ENCODE results near the gene SCN4B. TPM values are rescaled to one million over a fixed set of nuclear protein-coding genes. Genes with fewer than 3 reads are reported as not detected.

SCN4B gene
- total RNA-seq, 2 donors from 2014 or later, result 0.15 to 0.20 TPM

GRCh38 chr11:118144301-118145268, 8.0 kb downstream of the SCN4B start:
- Histone ChIP-seq H3K4me1 (ENCODE audit: control insufficient read depth, insufficient read depth, low read length) (no peaks in the 10 kb centered on the region), H3K27me3 (ENCODE audit: control insufficient read depth, insufficient read depth, low read length, poor library complexity, severe bottlenecking) (peaks cover 73% of the 10 kb centered on the region), H3K9ac (ENCODE audit: extremely low read depth, low read length, poor library complexity, severe bottlenecking) (no peak overlapping the region), H3K36me3 (ENCODE audit: control insufficient read depth, insufficient read depth, low read length) (no peaks in the 10 kb centered on the region), H3K9me3 (ENCODE audit: control insufficient read depth, low read length) (no peaks in the 10 kb centered on the region), H3K4me3 (ENCODE audit: low read length) (no peak overlapping the region), H3K27ac (ENCODE audit: low read depth, low read length) (no peak overlapping the region)
- Mint-ChIP-seq H3K27me3 (ENCODE audit: insufficient read depth) (peaks cover 87% of the 10 kb centered on the region), H3K27ac (no peak overlapping the region), H3K4me1 (peaks cover 8% of the 10 kb centered on the region), H3K36me3 (ENCODE audit: low read depth) (no peaks in the 10 kb centered on the region), H3K9me3 (no peaks in the 10 kb centered on the region), H3K4me3 (no peak overlapping the region)
- WGBS, 2 experiments (ENCODE audit: insufficient coverage in 1 of 2, insufficient read length in 1 of 2), result 77 to 82% methylated on average over 16 to 20 of the region's 20 CpGs
- TF ChIP-seq CTCF (conservative IDR thresholded peaks at IDR 0.05), result no peak
- DNase-seq, result no peak

GRCh38 chr11:118143661-118144185, 8.9 kb downstream of the SCN4B start:
- Histone ChIP-seq H3K36me3 (ENCODE audit: control insufficient read depth, insufficient read depth, low read length) (no peaks in the 10 kb centered on the region), H3K27me3 (ENCODE audit: control insufficient read depth, insufficient read depth, low read length, poor library complexity, severe bottlenecking) (peaks cover 65% of the 10 kb centered on the region), H3K9me3 (ENCODE audit: control insufficient read depth, low read length) (no peaks in the 10 kb centered on the region), H3K4me1 (ENCODE audit: control insufficient read depth, insufficient read depth, low read length) (no peaks in the 10 kb centered on the region), H3K4me3 (ENCODE audit: low read length) (no peak overlapping the region), H3K9ac (ENCODE audit: extremely low read depth, low read length, poor library complexity, severe bottlenecking) (no peak overlapping the region), H3K27ac (ENCODE audit: low read depth, low read length) (no peak overlapping the region)
- H3K27me3 Mint-ChIP-seq (ENCODE audit: insufficient read depth), result peaks cover 81% of the 10 kb centered on the region
- 89 to 91% methylated on average over 9 to 12 of the region's 12 CpGs for WGBS, 2 experiments (ENCODE audit: insufficient coverage in 1 of 2, insufficient read length in 1 of 2)
- no peak overlapping the region for H3K27ac Mint-ChIP-seq
- H3K9me3 Mint-ChIP-seq, result no peaks in the 10 kb centered on the region
- DNase-seq, result no peak
- H3K4me1 Mint-ChIP-seq, result peaks cover 12% of the 10 kb centered on the region
- H3K36me3 Mint-ChIP-seq (ENCODE audit: low read depth), result no peaks in the 10 kb centered on the region
- no peak for TF ChIP-seq CTCF (conservative IDR thresholded peaks at IDR 0.05)
- no peak overlapping the region for H3K4me3 Mint-ChIP-seq

GRCh38 chr11:118142809-118143208, 9.8 kb downstream of the SCN4B start:
- no peaks in the 10 kb centered on the region for H3K4me1 ChIP-seq (ENCODE audit: control insufficient read depth, insufficient read depth, low read length)
- H3K9me3 ChIP-seq (ENCODE audit: control insufficient read depth, low read length), result no peaks in the 10 kb centered on the region
- H3K4me3 ChIP-seq (ENCODE audit: low read length), result no peak overlapping the region
- H3K36me3 Mint-ChIP-seq (ENCODE audit: low read depth), result no peaks in the 10 kb centered on the region
- H3K27ac ChIP-seq (ENCODE audit: low read depth, low read length), result no peak overlapping the region
- peaks cover 79% of the 10 kb centered on the region for H3K27me3 Mint-ChIP-seq (ENCODE audit: insufficient read depth)
- H3K27me3 ChIP-seq (ENCODE audit: control insufficient read depth, insufficient read depth, low read length, poor library complexity, severe bottlenecking), result peaks cover 56% of the 10 kb centered on the region
- peak; percentile 63 for DNase-seq
- no peak overlapping the region for H3K9ac ChIP-seq (ENCODE audit: extremely low read depth, low read length, poor library complexity, severe bottlenecking)
- TF ChIP-seq CTCF (conservative IDR thresholded peaks at IDR 0.05), result no peak
- H3K4me1 Mint-ChIP-seq, result peaks cover 12% of the 10 kb centered on the region
- H3K9me3 Mint-ChIP-seq, result no peaks in the 10 kb centered on the region
- WGBS, 2 experiments (ENCODE audit: insufficient coverage in 1 of 2, insufficient read length in 1 of 2), result 49 to 59% methylated on average over 5 to 6 of the region's 6 CpGs
- H3K4me3 Mint-ChIP-seq, result no peak overlapping the region
- H3K36me3 ChIP-seq (ENCODE audit: control insufficient read depth, insufficient read depth, low read length), result no peaks in the 10 kb centered on the region
- no peak overlapping the region for H3K27ac Mint-ChIP-seq
